GM23338 (cell line): Measurements from ENCODE around the gene MGAT3. TPM values are rescaled to one million over a fixed set of nuclear protein-coding genes. Genes with fewer than 3 reads are reported as not detected.

Experiments used
- ATAC-seq: fragments of 200-7000 bp; cut with Tn5 transposase; 3 replicates; pipeline ENCODE4 v1.9.1; 2020
- DNase-seq: peaks from one replicate; pipeline ENCODE4 v3.0.0-alpha.2; 2015; ENCODE audit warnings: low spot score
- H2AFZ ChIP-seq: fragments of 200-600 bp; sonication (generic); 2 replicates; pipeline ENCODE4 v1.8.0; 2016; ENCODE audit warnings: antibody characterized with exemption, mild to moderate bottlenecking, moderate library complexity
- H3F3A ChIP-seq: fragments of 200-600 bp; sonication (generic); replicated peaks from 2 replicates; pipeline ENCODE4 v1.8.0; 2017; ENCODE audit warnings: antibody characterized with exemption, mixed run types, low read depth
- H3K27ac ChIP-seq: fragments of 200-600 bp; sonication (generic); 2 replicates; pipeline ENCODE4 v1.6.1; 2016; ENCODE audit warnings: low read depth
- H3K27me3 ChIP-seq: fragments of 200-600 bp; sonication (generic); 2 replicates; pipeline ENCODE4 v1.8.0; 2016; ENCODE audit warnings: mild to moderate bottlenecking, mixed run types, moderate library complexity; ENCODE audit not compliant: insufficient read depth
- H3K36me3 ChIP-seq: fragments of 200-600 bp; sonication (generic); 2 replicates; pipeline ENCODE4 v1.8.0; 2016; ENCODE audit warnings: mild to moderate bottlenecking; ENCODE audit not compliant: insufficient read depth
- H3K4me1 ChIP-seq: fragments of 200-600 bp; sonication (generic); 2 replicates; pipeline ENCODE4 v1.8.0; 2016; ENCODE audit warnings: mild to moderate bottlenecking, moderate library complexity; ENCODE audit not compliant: insufficient read depth
- H3K4me2 ChIP-seq: fragments of 200-600 bp; sonication (generic); 2 replicates; pipeline ENCODE4 v1.7.1; 2017; ENCODE audit warnings: mixed run types
- H3K4me3 ChIP-seq: fragments of 200-600 bp; sonication (generic); 2 replicates; pipeline ENCODE4 v1.6.1; 2016; ENCODE audit warnings: mixed run types
- H3K79me2 ChIP-seq: fragments of 200-600 bp; sonication (generic); replicated peaks from 2 replicates; pipeline ENCODE4 v1.8.0; 2017; ENCODE audit warnings: mild to moderate bottlenecking; ENCODE audit not compliant: insufficient read depth
- H3K9me2 ChIP-seq: fragments of 200-600 bp; sonication (generic); 2 replicates; pipeline ENCODE4 v1.8.0; 2017; ENCODE audit not compliant: insufficient read depth
- H4K20me1 ChIP-seq: fragments of 200-600 bp; sonication (generic); replicated peaks from 2 replicates; pipeline ENCODE4 v1.8.0; 2017; ENCODE audit warnings: mild to moderate bottlenecking; ENCODE audit not compliant: insufficient read depth
- H3K27ac Mint-ChIP-seq: 2 replicates; pipeline ENCODE4 v1.8.0; 2020; ENCODE audit warnings: inconsistent platforms, mild to moderate bottlenecking, moderate library complexity, mixed read lengths
- H3K27me3 Mint-ChIP-seq: 3 replicates; pipeline ENCODE4 v1.8.0; 2022; ENCODE audit warnings: low read depth, mild to moderate bottlenecking, moderate library complexity, mixed read lengths, inconsistent platforms; ENCODE audit not compliant: insufficient read depth, poor library complexity
- H3K36me3 Mint-ChIP-seq: 3 replicates; pipeline ENCODE4 v1.8.0; 2021; ENCODE audit warnings: low read depth, mild to moderate bottlenecking, inconsistent platforms, moderate library complexity, mixed read lengths
- H3K4me1 Mint-ChIP-seq: 3 replicates; pipeline ENCODE4 v1.8.0; 2020; ENCODE audit warnings: mild to moderate bottlenecking, inconsistent platforms, mixed read lengths
- H3K4me3 Mint-ChIP-seq: 3 replicates; pipeline ENCODE4 v1.8.0; 2021; ENCODE audit warnings: moderate library complexity, mild to moderate bottlenecking, inconsistent platforms, mixed read lengths
- H3K9me3 Mint-ChIP-seq: 3 replicates; pipeline ENCODE4 v1.8.0; 2020; ENCODE audit warnings: moderate library complexity, mild to moderate bottlenecking, inconsistent platforms, mixed read lengths
- CREB1 ChIP-seq: fragments of 250-450 bp; sonication (Bioruptor Pico); IDR thresholded peaks from 2 replicates; pipeline ENCODE4 v1.5.0; 2020; ENCODE audit warnings: low read depth, mild to moderate bottlenecking, moderate library complexity
- CTCF ChIP-seq, 2 experiments: fragments of 200-600 bp in 1 of 2; sonication (generic) in 1 of 2; conservative IDR thresholded peaks; 2 replicates each; pipeline versions ENCODE4 v1.5.1 to v1.6.1; 2016 to 2017; ENCODE audit warnings: antibody characterized with exemption in 2 of 2, low read depth in 2 of 2, mild to moderate bottlenecking in 2 of 2, moderate library complexity in 1 of 2
- ETS1 ChIP-seq: IDR thresholded peaks from 2 replicates; pipeline ENCODE4 v1.6.1; 2016; ENCODE audit warnings: antibody characterized with exemption
- EZH2 ChIP-seq: fragments of 200-600 bp; sonication (generic); IDR thresholded peaks from one replicate; pipeline ENCODE4 v1.8.0; 2017; ENCODE audit warnings: antibody characterized with exemption, mild to moderate bottlenecking, low read depth; ENCODE audit not compliant: unreplicated experiment
- JUNB ChIP-seq: IDR thresholded peaks from one replicate; pipeline ENCODE4 v1.6.1; 2016; ENCODE audit warnings: antibody characterized with exemption; ENCODE audit not compliant: unreplicated experiment
- NANOG ChIP-seq: IDR thresholded peaks from 2 replicates; pipeline ENCODE4 v1.6.1; 2016; ENCODE audit warnings: antibody characterized with exemption, borderline replicate concordance
- ZNF114 ChIP-seq: fragments of 250-450 bp; sonication (Bioruptor Pico); IDR thresholded peaks from 2 replicates; pipeline ENCODE4 v1.5.0; 2020; ENCODE audit warnings: mild to moderate bottlenecking, moderate library complexity
- ZNF331 ChIP-seq: fragments of 250-450 bp; sonication (Bioruptor Pico); IDR thresholded peaks from 2 replicates; pipeline ENCODE4 v1.5.0; 2020; ENCODE audit warnings: low read depth, mild to moderate bottlenecking, moderate library complexity
- ZNF462 ChIP-seq: fragments of 250-450 bp; sonication (Bioruptor Pico); IDR thresholded peaks from 2 replicates; pipeline ENCODE4 v1.5.0; 2020; ENCODE audit warnings: mild to moderate bottlenecking, moderate library complexity
- polyA plus RNA-seq: library from polyadenylated mRNA; unstranded; fragments of >200 nt; fragmentation: Nextera tagmentation; extraction: Ambion mirVana; gene quantifications from 2 replicates; pipeline ENCODE4 v1.2.1, GENCODE V29; 2016
- total RNA-seq: library from RNA; depleted of rRNA; stranded (reverse); fragments of >200 nt; shearing (Covaris generic); gene quantifications from 2 replicates; pipeline ENCODE4 v1.2.3, GENCODE V29; 2014

Gene MGAT3
- total and polyA plus RNA-seq, 2 experiments from 2014 or later = 1.7 to 10.2 TPM

GRCh38 chr22:39462443-39463221, 5.8 kb downstream of the MGAT3 start:
- Mint-ChIP-seq H3K36me3 (no peaks in the 10 kb centered on the region), H3K27me3 (peaks cover 31% of the 10 kb centered on the region), H3K4me1 (peaks cover 11% of the 10 kb centered on the region), H3K27ac (no peak overlapping the region), H3K4me3 (no peak overlapping the region), H3K9me3 (no peaks in the 10 kb centered on the region)
- Histone ChIP-seq H3F3A (no peaks in the 10 kb centered on the region), H3K9me2 (no peaks in the 10 kb centered on the region), H3K27me3 (peaks cover 11% of the 10 kb centered on the region), H4K20me1 (no peaks in the 10 kb centered on the region), H3K4me1 (peaks cover 3% of the 10 kb centered on the region; the same call in 1 of the 2 replicates), H3K4me2 (no peak overlapping the region), H3K27ac (no peak overlapping the region), H3K4me3 (no peak overlapping the region), H3K36me3 (no peaks in the 10 kb centered on the region), H3K79me2 (no peaks in the 10 kb centered on the region), H2AFZ (no peak overlapping the region)
- ATAC-seq (peak; percentile 65), DNase-seq (peak; percentile 53)
- TF ChIP-seq CTCF (conservative IDR thresholded peaks at IDR 0.05; ENCODE audit: low read depth in 2 of 2) = peak; percentile 39 to 83
- TF ChIP-seq CREB1 = no peak
- no peak for TF ChIP-seq ETS1

- Histone ChIP-seq H3K4me3 (no peak overlapping the region), H3K79me2 (no peaks in the 10 kb centered on the region), H3K4me1 (peaks cover 2% of the 10 kb centered on the region; the same call in 1 of the 2 replicates), H3K27me3 (peaks cover 6% of the 10 kb centered on the region), H3K4me2 (no peak overlapping the region), H2AFZ (no peak overlapping the region), H3K27ac (no peak overlapping the region), H4K20me1 (no peaks in the 10 kb centered on the region), H3K36me3 (no peaks in the 10 kb centered on the region), H3F3A (no peaks in the 10 kb centered on the region), H3K9me2 (no peaks in the 10 kb centered on the region)
- H3K4me3 Mint-ChIP-seq = no peak overlapping the region
- H3K9me3 Mint-ChIP-seq = no peaks in the 10 kb centered on the region
- ATAC-seq (no peak), DNase-seq (no peak)
- H3K27ac Mint-ChIP-seq = no peak overlapping the region
- peaks cover 8% of the 10 kb centered on the region for H3K4me1 Mint-ChIP-seq
- no peaks in the 10 kb centered on the region for H3K36me3 Mint-ChIP-seq
- H3K27me3 Mint-ChIP-seq = peaks cover 28% of the 10 kb centered on the region
- TF ChIP-seq NANOG (no peak), CREB1 (no peak), JUNB (no peak), EZH2 (no peak), ZNF331 (no peak), ZNF114 (no peak), CTCF (conservative IDR thresholded peaks at IDR 0.05; ENCODE audit: low read depth in 2 of 2) (no peak), ZNF462 (CRISPR knock-in tag) (no peak)
Observed at GRCh38 chr22:39463277-39463676, 6.5 kb downstream of the MGAT3 start.
